H1 (cell line): Measurements from ENCODE around the gene ASPN. TPM values are rescaled to one million over a fixed set of nuclear protein-coding genes. Genes with fewer than 3 reads are reported as not detected.

Experiments
- BCL11A ChIP-seq, 2 experiments: IDR thresholded peaks; one replicate each; pipeline ENCODE4 v1.6.1; 2011; ENCODE audit warnings: low read depth in 2 of 2, low read length in 2 of 2, mild to moderate bottlenecking in 2 of 2
- CBX8 ChIP-seq: fragments of 300-800, 300-1000 bp; sonication (generic); IDR thresholded peaks from 2 replicates; pipeline ENCODE4 v1.7.1; 2016; ENCODE audit warnings: low read depth, low read length, borderline replicate concordance
- HDAC2 ChIP-seq, 2 experiments: fragments of 300-600 bp in 1 of 2; sonication (generic) in 1 of 2; IDR thresholded peaks; 2 replicates each; pipeline ENCODE4 v1.6.1; 2011 to 2012; ENCODE audit warnings: low read depth in 2 of 2, low read length in 2 of 2, mild to moderate bottlenecking in 2 of 2, moderate library complexity in 2 of 2, borderline replicate concordance in 1 of 2, inconsistent platforms in 1 of 2
- MAFK ChIP-seq: IDR thresholded peaks from 2 replicates; pipeline ENCODE4 v1.6.1; 2012; ENCODE audit warnings: low read depth, mild to moderate bottlenecking, improper control_type of control experiment, low read length
- NANOG ChIP-seq: IDR thresholded peaks from 2 replicates; pipeline ENCODE4 v1.6.1; 2011; ENCODE audit warnings: low read length, low read depth, mild to moderate bottlenecking, inconsistent platforms; ENCODE audit not compliant: insufficient read depth, poor library complexity, severe bottlenecking
- SIRT6 ChIP-seq: IDR thresholded peaks from one replicate; pipeline ENCODE4 v1.7.1; 2012; ENCODE audit warnings: low read length, inconsistent platforms
- SRF ChIP-seq: IDR thresholded peaks from 2 replicates; pipeline ENCODE4 v1.6.1; 2011; ENCODE audit warnings: mild to moderate bottlenecking, low read depth, low read length, moderate library complexity
- YY1 ChIP-seq: IDR thresholded peaks from 2 replicates; pipeline ENCODE4 v1.6.1; 2011; ENCODE audit warnings: low read depth, mild to moderate bottlenecking, low read length
- polyA plus RNA-seq, 7 experiments: library from polyadenylated mRNA; depleted of rRNA in 3 of 7; stranded (reverse) in 5 of 7; unstranded in 2 of 7; fragments of >200 nt in 5 of 7; fragments of 200-250 nt in 2 of 7; gene quantifications; 1 replicate in 5 of 7; 2 replicates in 1 of 7; 4 replicates in 1 of 7; pipeline versions ENCODE4 v1.2.1 to v1.2.3, GENCODE V29; 2011 to 2013; ENCODE audit warnings: missing spikeins in 2 of 7, mixed read lengths in 2 of 7
- total RNA-seq: library from RNA; stranded (reverse); fragmentation: NEBNext Ultra II Directional; extraction: Animal tissue kit (Norgen Biotek cat#: 25700); gene quantifications from 2 replicates; pipeline ENCODE4 v1.2.1, GENCODE V29; 2021

Gene ASPN
- total and polyA plus RNA-seq, 2 of the 8 experiments (the other 6 are each of a cell fraction or from before 2014, with no cell fraction given) = not detected

GRCh38 chr9:92432972-92433548 is 49.2 kb downstream of the ASPN start (continued):
- TF ChIP-seq MAFK = no peak
- TF ChIP-seq SIRT6 = no peak
- TF ChIP-seq SRF = no peak
- TF ChIP-seq CBX8 = no peak
- TF ChIP-seq NANOG = no peak
- no peak for TF ChIP-seq BCL11A (IDR thresholded peaks at IDR 0.05; ENCODE audit: low read depth in 2 of 2, low read length in 2 of 2)
- no peak for TF ChIP-seq HDAC2 (IDR thresholded peaks at IDR 0.05; ENCODE audit: borderline replicate concordance in 1 of 2, low read depth in 2 of 2, low read length in 2 of 2)
- TF ChIP-seq YY1 = no peak
- TF ChIP-seq, all 59 proteins: peak for 0
